CD4-positive, alpha-beta T cell treated with Interleukin-1 beta for 1 hour (primary cell): ENCODE measurements around the gene STH.

Experiments
- DNase-seq, 2 donors: peaks; one replicate each; pipeline ENCODE4 v3.0.0-alpha.2; 2020 to 2022

The STH gene

GRCh38 chr17:46028981-46029565, 30.0 kb downstream of the STH start:
- DNase-seq: no peak

- no peak for DNase-seq
These were observed 30.6 kb downstream of the STH start for GRCh38 chr17:46029627-46030026.

- no peak for DNase-seq
These were observed 31.7 kb downstream of the STH start for GRCh38 chr17:46030752-46031151.

- no peak for DNase-seq
These were observed 32.4 kb downstream of the STH start for GRCh38 chr17:46031440-46031839.

GRCh38 chr17:46031920-46032319, 32.9 kb downstream of the STH start:
- no peak for DNase-seq

GRCh38 chr17:46032909-46033308, 33.9 kb downstream of the STH start:
- DNase-seq: no peak

- DNase-seq: no peak
These were observed 34.3 kb downstream of the STH start for GRCh38 chr17:46033392-46033791.

- DNase-seq: peak; percentile 39
These were observed 36.2 kb downstream of the STH start for GRCh38 chr17:46035112-46035818.

- no peak for DNase-seq
These were observed 37.4 kb downstream of the STH start for GRCh38 chr17:46036491-46036890.

- no peak for DNase-seq
These were observed 38.7 kb downstream of the STH start for GRCh38 chr17:46037722-46038255.

- no peak for DNase-seq
These were observed 39.4 kb downstream of the STH start for GRCh38 chr17:46038414-46038813.

- no peak for DNase-seq
These were observed 39.9 kb downstream of the STH start for GRCh38 chr17:46038937-46039336.

GRCh38 chr17:46039592-46040186, 40.6 kb downstream of the STH start:
- DNase-seq: no peak

GRCh38 chr17:46042246-46042645, 43.2 kb downstream of the STH start:
- no peak for DNase-seq

GRCh38 chr17:46042925-46043324, 43.9 kb downstream of the STH start:
- no peak for DNase-seq

GRCh38 chr17:46043606-46044005, 44.6 kb downstream of the STH start:
- no peak for DNase-seq

- DNase-seq: peak; percentile 50 to 66
These were observed 45.4 kb downstream of the STH start for GRCh38 chr17:46044286-46044928.

GRCh38 chr17:46044989-46045388, 45.9 kb downstream of the STH start:
- DNase-seq: no peak

GRCh38 chr17:46045639-46046038, 46.6 kb downstream of the STH start:
- no peak for DNase-seq

- no peak for DNase-seq
These were observed 47.9 kb downstream of the STH start for GRCh38 chr17:46046957-46047356.

- no peak for DNase-seq
These were observed 48.3 kb downstream of the STH start for GRCh38 chr17:46047398-46047797.

GRCh38 chr17:46047856-46048255, 48.8 kb downstream of the STH start:
- DNase-seq: no peak
